Smooth muscle cell (in vitro differentiated cells): Measurements from ENCODE around the gene CDC42BPG. TPM values are rescaled to one million over a fixed set of nuclear protein-coding genes. Genes with fewer than 3 reads are reported as not detected.

Experiments
- DNase-seq: peaks from one replicate; lab custom pipeline; 2025; ENCODE audit not compliant: unreplicated experiment; lab: John Stamatoyannopoulos, UW
- H2AFZ ChIP-seq: fragments of 200-600 bp; sonication (generic); 2 replicates; pipeline ENCODE4 v1.6.0; 2016; ENCODE audit warnings: antibody characterized with exemption, low read depth, mild to moderate bottlenecking
- H3F3A ChIP-seq: fragments of 200-600 bp; sonication (generic); 2 replicates; pipeline ENCODE4 v1.6.0; 2017; ENCODE audit warnings: antibody characterized with exemption, low read depth
- H3K27ac ChIP-seq: fragments of 200-600 bp; sonication (generic); 2 replicates; pipeline ENCODE4 v1.5.1; 2016; ENCODE audit warnings: low read depth, mild to moderate bottlenecking
- H3K27me3 ChIP-seq: fragments of 200-600 bp; sonication (generic); 2 replicates; pipeline ENCODE4 v1.6.1; 2016; ENCODE audit warnings: low read depth, mild to moderate bottlenecking
- H3K36me3 ChIP-seq: fragments of 200-600 bp; sonication (generic); 2 replicates; pipeline ENCODE4 v1.5.1; 2016; ENCODE audit warnings: low read depth
- H3K4me1 ChIP-seq: fragments of 200-600 bp; sonication (generic); 2 replicates; pipeline ENCODE4 v1.5.1; 2016; ENCODE audit warnings: low read depth
- H3K4me2 ChIP-seq: fragments of 200-600 bp; sonication (generic); 2 replicates; pipeline ENCODE4 v1.6.0; 2016; ENCODE audit warnings: mild to moderate bottlenecking
- H3K4me3 ChIP-seq: fragments of 200-600 bp; sonication (generic); 2 replicates; pipeline ENCODE4 v1.5.1; 2016; ENCODE audit warnings: mild to moderate bottlenecking
- H3K79me2 ChIP-seq: fragments of 200-600 bp; sonication (generic); 2 replicates; pipeline ENCODE4 v1.6.0; 2016; ENCODE audit warnings: low read depth, mild to moderate bottlenecking
- H3K9ac ChIP-seq: fragments of 200-600 bp; sonication (generic); 2 replicates; pipeline ENCODE4 v1.6.0; 2016; ENCODE audit warnings: low read depth
- H3K9me3 ChIP-seq: fragments of 200-600 bp; sonication (generic); replicated peaks from 2 replicates; pipeline ENCODE4 v1.5.1; 2016; ENCODE audit warnings: low read depth
- H4K20me1 ChIP-seq: fragments of 200-600 bp; sonication (generic); 2 replicates; pipeline ENCODE4 v1.6.0; 2016; ENCODE audit warnings: low read depth
- WGBS: methylation state at CpG from one replicate; pipeline ENCODE4 v1.1.7; 2016; ENCODE audit warnings: low lambda C conversion rate; 5-methylcytosine and 5-hydroxymethylcytosine counted together
- polyA plus RNA-seq: library from polyadenylated mRNA; unstranded; fragments of >200 nt; fragmentation: Nextera tagmentation; extraction: Ambion mirVana; gene quantifications from 2 replicates; pipeline ENCODE4 v1.2.1, GENCODE V29; 2016
- total RNA-seq: library from RNA; depleted of rRNA; stranded (reverse); fragments of >200 nt; gene quantifications from 2 replicates; pipeline ENCODE4 v1.2.3, GENCODE V29; 2014
- TF ChIP-seq, protein P1 (sequence below): fragments of 200-600 bp; sonication (generic); IDR thresholded peaks from 2 replicates; pipeline ENCODE4 v1.5.1; 2017; ENCODE audit warnings: borderline replicate concordance, mild to moderate bottlenecking, antibody characterized with exemption; ENCODE audit not compliant: insufficient read depth, poor library complexity, severe bottlenecking

Gene CDC42BPG
- total and polyA plus RNA-seq, 2 experiments from 2014 or later: 1.7 to 4.7 TPM

DNA sequence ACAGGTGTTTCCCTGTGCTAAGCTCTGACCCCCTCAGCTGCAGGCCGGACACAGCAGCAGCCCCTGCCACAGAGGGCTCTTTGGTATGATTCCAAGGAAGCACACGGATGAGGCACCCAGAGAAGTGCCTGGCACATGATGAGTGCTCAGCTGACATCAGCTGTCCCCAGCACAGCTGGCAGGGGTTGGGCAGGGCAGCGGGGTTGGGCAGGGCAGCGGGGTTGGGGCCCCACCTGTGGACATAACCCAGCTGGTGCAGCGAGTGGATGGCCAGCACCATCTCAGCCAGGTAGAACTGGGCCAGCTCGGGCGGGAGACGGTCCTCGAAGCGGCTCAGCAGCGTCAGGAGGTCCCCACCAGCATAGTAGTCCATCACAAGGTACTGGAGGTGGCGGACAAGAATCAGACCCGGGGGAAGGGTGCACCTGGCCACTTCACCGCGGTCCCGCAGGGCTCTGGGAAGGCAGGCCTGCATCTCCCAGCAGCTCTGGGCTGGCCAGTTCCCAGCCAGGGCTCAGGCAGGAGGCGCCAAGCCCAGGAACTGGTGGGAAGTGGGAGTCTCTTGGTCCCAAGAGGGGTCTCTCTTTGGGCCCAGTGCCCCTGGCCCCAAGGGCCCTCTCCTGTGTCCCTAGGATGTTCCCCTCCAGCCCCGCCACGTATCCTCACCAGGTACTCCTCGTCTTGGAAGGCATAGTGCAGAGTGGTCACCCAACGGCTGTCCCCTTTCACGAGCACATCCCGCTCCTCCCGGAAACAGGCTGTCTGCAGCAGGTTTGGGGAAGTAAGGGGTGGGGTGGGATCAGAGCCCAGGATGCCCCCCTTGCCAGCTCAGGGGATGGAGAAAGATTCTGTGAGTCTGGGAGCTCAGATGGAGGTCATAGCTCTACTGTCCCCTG is 4.3 kb downstream of the CDC42BPG start:
- Histone ChIP-seq H3K4me3 (no peak overlapping the region), H3K4me2 (no peak overlapping the region), H4K20me1 (no peaks in the 10 kb centered on the region), H3K27me3 (no peaks in the 10 kb centered on the region), H3K4me1 (peaks cover 12% of the 10 kb centered on the region), H3F3A (no peaks in the 10 kb centered on the region), H3K9ac (no peak overlapping the region), H3K36me3 (no peaks in the 10 kb centered on the region), H3K27ac (no peak overlapping the region), H3K9me3 (no peaks in the 10 kb centered on the region), H2AFZ (no peak overlapping the region), H3K79me2 (no peaks in the 10 kb centered on the region)
- DNase-seq: no peak
- 95% methylated on average over 24 of the region's 24 CpGs for WGBS
- TF ChIP-seq, protein P1, sequence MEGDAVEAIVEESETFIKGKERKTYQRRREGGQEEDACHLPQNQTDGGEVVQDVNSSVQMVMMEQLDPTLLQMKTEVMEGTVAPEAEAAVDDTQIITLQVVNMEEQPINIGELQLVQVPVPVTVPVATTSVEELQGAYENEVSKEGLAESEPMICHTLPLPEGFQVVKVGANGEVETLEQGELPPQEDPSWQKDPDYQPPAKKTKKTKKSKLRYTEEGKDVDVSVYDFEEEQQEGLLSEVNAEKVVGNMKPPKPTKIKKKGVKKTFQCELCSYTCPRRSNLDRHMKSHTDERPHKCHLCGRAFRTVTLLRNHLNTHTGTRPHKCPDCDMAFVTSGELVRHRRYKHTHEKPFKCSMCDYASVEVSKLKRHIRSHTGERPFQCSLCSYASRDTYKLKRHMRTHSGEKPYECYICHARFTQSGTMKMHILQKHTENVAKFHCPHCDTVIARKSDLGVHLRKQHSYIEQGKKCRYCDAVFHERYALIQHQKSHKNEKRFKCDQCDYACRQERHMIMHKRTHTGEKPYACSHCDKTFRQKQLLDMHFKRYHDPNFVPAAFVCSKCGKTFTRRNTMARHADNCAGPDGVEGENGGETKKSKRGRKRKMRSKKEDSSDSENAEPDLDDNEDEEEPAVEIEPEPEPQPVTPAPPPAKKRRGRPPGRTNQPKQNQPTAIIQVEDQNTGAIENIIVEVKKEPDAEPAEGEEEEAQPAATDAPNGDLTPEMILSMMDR: no peak

DNA sequence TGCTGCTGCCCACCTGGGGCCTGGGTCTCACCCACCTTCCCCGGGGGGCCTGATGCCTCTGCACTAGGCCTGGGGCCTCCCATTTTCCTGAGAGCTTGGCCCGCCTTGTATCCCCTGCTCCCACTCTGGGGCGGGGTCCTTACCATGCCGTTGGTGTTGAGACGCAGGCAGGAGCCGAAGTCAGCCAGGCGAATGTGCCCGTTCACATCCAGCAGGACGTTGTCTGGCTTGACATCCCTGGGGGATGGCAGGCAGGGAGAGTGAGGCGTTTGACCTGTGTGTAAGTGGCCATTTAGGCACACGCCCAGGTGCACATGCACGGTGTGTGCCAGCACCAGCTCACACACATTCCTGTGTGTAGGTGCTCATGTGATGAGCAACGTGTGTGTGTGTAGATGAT is 5.1 kb downstream of the CDC42BPG start:
- H3F3A ChIP-seq: no peaks in the 10 kb centered on the region
- H4K20me1 ChIP-seq: no peaks in the 10 kb centered on the region
- WGBS: 94% methylated on average over 13 of the region's 13 CpGs
- H3K9ac ChIP-seq: no peak overlapping the region
- TF ChIP-seq, protein P1: no peak
- H3K9me3 ChIP-seq: no peaks in the 10 kb centered on the region
- H3K27ac ChIP-seq: no peak overlapping the region
- no peak overlapping the region for H2AFZ ChIP-seq
- no peaks in the 10 kb centered on the region for H3K36me3 ChIP-seq
- H3K4me3 ChIP-seq: no peak overlapping the region
- DNase-seq: no peak
- no peaks in the 10 kb centered on the region for H3K27me3 ChIP-seq
- peaks cover 12% of the 10 kb centered on the region for H3K4me1 ChIP-seq
- H3K79me2 ChIP-seq: no peaks in the 10 kb centered on the region
- no peak overlapping the region for H3K4me2 ChIP-seq

GRCh38 chr11:64838600-64839334 is 5.7 kb downstream of the CDC42BPG start:
- 96% methylated on average over 24 of the region's 28 CpGs for WGBS
- DNase-seq: no peak
- Histone ChIP-seq H3K4me1 (peaks cover 12% of the 10 kb centered on the region), H2AFZ (no peak overlapping the region), H3K9ac (no peak overlapping the region), H3K27ac (no peak overlapping the region), H3K4me2 (no peak overlapping the region), H3K36me3 (no peaks in the 10 kb centered on the region), H3F3A (no peaks in the 10 kb centered on the region), H4K20me1 (no peaks in the 10 kb centered on the region), H3K4me3 (no peak overlapping the region), H3K79me2 (no peaks in the 10 kb centered on the region), H3K9me3 (no peaks in the 10 kb centered on the region), H3K27me3 (no peaks in the 10 kb centered on the region)
- TF ChIP-seq, protein P1: no peak
